Prostate gland (tissue), 2 donors: ENCODE results near the gene THRAP3.

Experiments used
- CTCF ChIP-seq, 4 experiments: fragments of 200-600 bp in 2 of 4; fragments of 450-650 bp in 2 of 4; sonication (generic) in 2 of 4; IDR thresholded peaks; 1 replicate in 3 of 4; 2 replicates in 1 of 4; pipeline ENCODE4 v1.5.1; 2016 to 2019; ENCODE audit warnings: antibody characterized with exemption in 4 of 4, mild to moderate bottlenecking in 2 of 4, moderate library complexity in 2 of 4
- POLR2A ChIP-seq: fragments of 450-650 bp; IDR thresholded peaks from one replicate; pipeline ENCODE4 v1.6.1; 2016; ENCODE audit warnings: antibody characterized with exemption, mild to moderate bottlenecking
- POLR2AphosphoS5 ChIP-seq: sonication (generic); formaldehyde crosslinking; IDR thresholded peaks from one replicate; pipeline ENCODE4 v1.6.1; 2017; ENCODE audit warnings: antibody characterized with exemption

GRCh38 chr1:36307601-36308330 lies 83.5 kb downstream of the THRAP3 start:
- TF ChIP-seq CTCF (IDR thresholded peaks at IDR 0.05) (no peak), POLR2AphosphoS5 (no peak), POLR2A (no peak)
